K562 (cell line): Measurements from ENCODE around the gene RCL1. TPM values are rescaled to one million over a fixed set of nuclear protein-coding genes. Genes with fewer than 3 reads are reported as not detected.
A peak's percentile ranks its signal among the peaks of the same experiment; 100 is the strongest.

Experiments used
- ATF1 ChIP-seq, 2 experiments: fragments of 450-650 bp in 1 of 2; IDR thresholded peaks; 2 replicates each; pipeline ENCODE4 v1.6.1; 2016; ENCODE audit warnings: missing compliant biosample characterization in 1 of 2, missing genetic modification characterization in 1 of 2
- CTBP1 ChIP-seq: fragments of 450-650 bp; IDR thresholded peaks from 2 replicates; pipeline ENCODE4 v1.6.1; 2016; ENCODE audit warnings: borderline replicate concordance
- CTCFL ChIP-seq: IDR thresholded peaks from 2 replicates; pipeline ENCODE4 v1.6.1; 2011; ENCODE audit warnings: borderline replicate concordance, low read depth, mild to moderate bottlenecking, moderate library complexity, low read length; ENCODE audit not compliant: insufficient read depth, poor library complexity, severe bottlenecking
- EGR1 ChIP-seq: fragments of 450-650 bp; conservative IDR thresholded peaks from 2 replicates; pipeline ENCODE4 v1.6.1; 2017; ENCODE audit warnings: mild to moderate bottlenecking
- EP300 ChIP-seq: IDR thresholded peaks from 2 replicates; pipeline ENCODE4 v1.6.1; 2012; ENCODE audit warnings: low read length, improper control_type of control experiment
- EP400 ChIP-seq: fragments of 450-650 bp; IDR thresholded peaks from 2 replicates; pipeline ENCODE4 v1.6.1; 2017; ENCODE audit warnings: antibody characterized with exemption, mild to moderate bottlenecking, moderate library complexity
- HMG20A ChIP-seq: fragments of 450-650 bp; formaldehyde crosslinking; conservative IDR thresholded peaks from 2 replicates; pipeline ENCODE4 v1.4.0; 2020; ENCODE audit warnings: mild to moderate bottlenecking, mixed read lengths
- NR2C1 ChIP-seq, 2 experiments: fragments of 450-650 bp; IDR thresholded peaks; 2 replicates each; pipeline ENCODE4 v1.6.1; 2017; ENCODE audit warnings: mild to moderate bottlenecking in 2 of 2, antibody characterized with exemption in 1 of 2, inconsistent platforms in 1 of 2, missing compliant biosample characterization in 1 of 2, missing genetic modification characterization in 1 of 2
- SRSF7 ChIP-seq: fragments of 200-400 bp; formaldehyde crosslinking; optimal IDR thresholded peaks from 2 replicates; pipeline ENCODE3; 2017; ENCODE audit warnings: mild to moderate bottlenecking, low read depth, low read length
- TRIM25 ChIP-seq: fragments of 450-650 bp; IDR thresholded peaks from 2 replicates; pipeline ENCODE4 v1.7.0; 2016; ENCODE audit warnings: borderline replicate concordance
- polyA plus RNA-seq, 8 experiments: library from polyadenylated mRNA; depleted of rRNA in 4 of 8; stranded (reverse) in 5 of 8; unstranded in 3 of 8; fragments of >200 nt; fragmentation: Nextera tagmentation in 2 of 8; fragmentation: Illumina TruSeq in 1 of 8; extraction: Ambion mirVana in 2 of 8; extraction: Trizol in 1 of 8; gene quantifications; 2 replicates each; pipeline versions ENCODE4 v1.2.1 to v1.2.3, GENCODE V29; 2011 to 2014; ENCODE audit warnings: inconsistent platforms in 1 of 8, missing spikeins in 1 of 8
- total RNA-seq, 7 experiments: library from RNA; depleted of rRNA in 6 of 7; stranded (reverse); fragments of >200 nt in 6 of 7; fragmentation: Illumina TruSeq in 2 of 7; extraction: Trizol in 2 of 7; gene quantifications; 2 replicates each; pipeline versions ENCODE4 v1.2.1 to v1.2.3, GENCODE V29; 2011 to 2021; ENCODE audit warnings: low replicate concordance in 1 of 7
- TF ChIP-seq, protein P1 (sequence below), 2 experiments: fragments of 450-650 bp in 1 of 2; sonication (generic) in 1 of 2; formaldehyde crosslinking in 1 of 2; IDR thresholded peaks; 2 replicates each; pipeline versions ENCODE4 v1.7.1 to v1.9.0; 2016 to 2022; ENCODE audit warnings: inconsistent platforms in 1 of 2, mild to moderate bottlenecking in 1 of 2, missing genetic modification reagents in 1 of 2

RCL1 gene
- total and polyA plus RNA-seq, 9 of the 15 experiments (the other 6 are each of a cell fraction or from before 2014, with no cell fraction given) = 24.0 to 67.7 (median 38.6) TPM

GRCh38 chr9:4865681-4866080 is 72.9 kb downstream of the RCL1 start (continued):
- TF ChIP-seq, protein P1, sequence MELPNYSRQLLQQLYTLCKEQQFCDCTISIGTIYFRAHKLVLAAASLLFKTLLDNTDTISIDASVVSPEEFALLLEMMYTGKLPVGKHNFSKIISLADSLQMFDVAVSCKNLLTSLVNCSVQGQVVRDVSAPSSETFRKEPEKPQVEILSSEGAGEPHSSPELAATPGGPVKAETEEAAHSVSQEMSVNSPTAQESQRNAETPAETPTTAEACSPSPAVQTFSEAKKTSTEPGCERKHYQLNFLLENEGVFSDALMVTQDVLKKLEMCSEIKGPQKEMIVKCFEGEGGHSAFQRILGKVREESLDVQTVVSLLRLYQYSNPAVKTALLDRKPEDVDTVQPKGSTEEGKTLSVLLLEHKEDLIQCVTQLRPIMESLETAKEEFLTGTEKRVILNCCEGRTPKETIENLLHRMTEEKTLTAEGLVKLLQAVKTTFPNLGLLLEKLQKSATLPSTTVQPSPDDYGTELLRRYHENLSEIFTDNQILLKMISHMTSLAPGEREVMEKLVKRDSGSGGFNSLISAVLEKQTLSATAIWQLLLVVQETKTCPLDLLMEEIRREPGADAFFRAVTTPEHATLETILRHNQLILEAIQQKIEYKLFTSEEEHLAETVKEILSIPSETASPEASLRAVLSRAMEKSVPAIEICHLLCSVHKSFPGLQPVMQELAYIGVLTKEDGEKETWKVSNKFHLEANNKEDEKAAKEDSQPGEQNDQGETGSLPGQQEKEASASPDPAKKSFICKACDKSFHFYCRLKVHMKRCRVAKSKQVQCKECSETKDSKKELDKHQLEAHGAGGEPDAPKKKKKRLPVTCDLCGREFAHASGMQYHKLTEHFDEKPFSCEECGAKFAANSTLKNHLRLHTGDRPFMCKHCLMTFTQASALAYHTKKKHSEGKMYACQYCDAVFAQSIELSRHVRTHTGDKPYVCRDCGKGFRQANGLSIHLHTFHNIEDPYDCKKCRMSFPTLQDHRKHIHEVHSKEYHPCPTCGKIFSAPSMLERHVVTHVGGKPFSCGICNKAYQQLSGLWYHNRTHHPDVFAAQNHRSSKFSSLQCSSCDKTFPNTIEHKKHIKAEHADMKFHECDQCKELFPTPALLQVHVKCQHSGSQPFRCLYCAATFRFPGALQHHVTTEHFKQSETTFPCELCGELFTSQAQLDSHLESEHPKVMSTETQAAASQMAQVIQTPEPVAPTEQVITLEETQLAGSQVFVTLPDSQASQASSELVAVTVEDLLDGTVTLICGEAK (IDR thresholded peaks at IDR 0.05) = no peak
- TF ChIP-seq, protein P1 (CRISPR knock-in tag; IDR thresholded peaks at IDR 0.05) = no peak
- TF ChIP-seq ATF1 (CRISPR knock-in tag; IDR thresholded peaks at IDR 0.05) (no peak), ATF1 (tag; IDR thresholded peaks at IDR 0.05) (no peak), EGR1 (peak; percentile 59), HMG20A (no peak), CTBP1 (no peak), EP300 (peak; percentile 32; the same call in 1 of the 2 replicates), SRSF7 (no peak), NR2C1 (IDR thresholded peaks at IDR 0.05) (no peak), NR2C1 (tag; IDR thresholded peaks at IDR 0.05) (no peak), TRIM25 (no peak), EP400 (no peak), CTCFL (no peak)
